MV-4-11 (cell line): Measurements from ENCODE around the gene TADA2B.
A peak's percentile ranks its signal among the peaks of the same experiment; 100 is the strongest.
"Not testable (repeated sequence)": the region's sequence is repeated elsewhere in the genome, so short reads cannot be mapped to it uniquely, and the experiment has no call there.

Experiments used
- DNase-seq: peaks from one replicate; lab custom pipeline; 2025; lab: John Stamatoyannopoulos, UW

TADA2B gene

GRCh38 chr4:7083597-7084563 lies 40.7 kb downstream of the TADA2B start:
- DNase-seq: no peak

- DNase-seq: not testable (repeated sequence)
Measured at GRCh38 chr4:7084564-7084961, 41.4 kb downstream of the TADA2B start.

- no peak for DNase-seq
Measured at GRCh38 chr4:7086384-7086783, 43.2 kb downstream of the TADA2B start.

GRCh38 chr4:7087036-7087435 lies 43.9 kb downstream of the TADA2B start:
- no peak for DNase-seq

GRCh38 chr4:7089213-7089986 lies 46.2 kb downstream of the TADA2B start:
- DNase-seq: no peak

- DNase-seq: no peak
Measured at GRCh38 chr4:7092026-7092425, 48.9 kb downstream of the TADA2B start.

- no peak for DNase-seq
Measured at GRCh38 chr4:7094916-7095315, 51.7 kb downstream of the TADA2B start.

GRCh38 chr4:7095611-7096155 lies 52.5 kb downstream of the TADA2B start:
- no peak for DNase-seq

- DNase-seq: no peak
Measured at GRCh38 chr4:7096236-7096635, 53.1 kb downstream of the TADA2B start.

- peak; percentile 84 for DNase-seq
Measured at GRCh38 chr4:7101692-7102515, 58.7 kb downstream of the TADA2B start.

- not testable (repeated sequence) for DNase-seq
Measured at GRCh38 chr4:7102516-7102909, 59.3 kb downstream of the TADA2B start.

- peak; percentile 70 for DNase-seq
Measured at GRCh38 chr4:7103031-7103606, 59.9 kb downstream of the TADA2B start.

GRCh38 chr4:7103607-7104365 lies 60.6 kb downstream of the TADA2B start:
- DNase-seq: peak; percentile 38

- DNase-seq: no peak
Measured at GRCh38 chr4:7104366-7105031, 61.3 kb downstream of the TADA2B start.

GRCh38 chr4:7105276-7105675 lies 62.1 kb downstream of the TADA2B start:
- no peak for DNase-seq

GRCh38 chr4:7107166-7107905 lies 64.2 kb downstream of the TADA2B start:
- DNase-seq: no peak
